HEK293 (cell line): ENCODE measurements around the gene GAL3ST2.
"Not testable (repeated sequence)": the region's sequence is repeated elsewhere in the genome, so short reads cannot be mapped to it uniquely, and the experiment has no call there.

ENCODE experiments used
- CTCF ChIA-PET: fragments of 350-600 bp; formaldehyde crosslinking; extraction: SDS; loops from one replicate; lab custom pipeline; 2021; ENCODE audit warnings: antibody characterized with exemption; lab: Yijun Ruan, JAX
- POLR2A ChIA-PET: fragments of 300-600 bp; formaldehyde crosslinking; extraction: SDS; loops from one replicate; lab custom pipeline; 2020; ENCODE audit warnings: antibody characterized with exemption, inconsistent platforms; lab: Yijun Ruan, JAX
- H3K27ac ChIP-seq: fragments of 200-500 bp; sonication (Bioruptor generic); 2 replicates; pipeline ENCODE4 v1.5.1; 2014; ENCODE audit warnings: low read depth, low read length, control low read depth, inconsistent platforms; ENCODE audit errors: extremely low read depth
- H3K36me3 ChIP-seq, 2 experiments: fragments of 200-500 bp in 1 of 2; sonication (Bioruptor generic) in 1 of 2; 1 replicate in 1 of 2; 2 replicates in 1 of 2; pipeline ENCODE4 v1.5.1; 2014 to 2017; ENCODE audit warnings: inconsistent platforms in 2 of 2, low read length in 2 of 2; ENCODE audit not compliant: control insufficient read depth in 2 of 2, insufficient read depth in 1 of 2
- H3K4me1 ChIP-seq: fragments of 200-500 bp; sonication (Bioruptor generic); 2 replicates; pipeline ENCODE4 v1.5.1; 2014; ENCODE audit warnings: mild to moderate bottlenecking, low read length, inconsistent platforms; ENCODE audit not compliant: control insufficient read depth, insufficient read depth
- H3K4me3 ChIP-seq: 2 replicates; pipeline ENCODE4 v1.5.1; 2011; ENCODE audit warnings: low read depth, mild to moderate bottlenecking, control low read depth, low read length, moderate library complexity
- H3K9me3 ChIP-seq: fragments of 200-500 bp; sonication (Bioruptor generic); 2 replicates; pipeline ENCODE4 v1.5.1; 2014; ENCODE audit warnings: low read depth, low read length, inconsistent platforms; ENCODE audit not compliant: control insufficient read depth, insufficient read depth
- GFI1B ChIP-seq: fragments of 450-650 bp; formaldehyde crosslinking; IDR thresholded peaks from 2 replicates; pipeline ENCODE4 v1.5.1; 2016; ENCODE audit warnings: missing biosample characterization, missing genetic modification characterization
- MEIS1 ChIP-seq: sonication (generic); formaldehyde crosslinking; IDR thresholded peaks from 2 replicates; pipeline ENCODE4 v1.8.1; 2022; ENCODE audit warnings: missing genetic modification reagents, mild to moderate bottlenecking, borderline replicate concordance
- TCF7L2 ChIP-seq: IDR thresholded peaks from 2 replicates; pipeline ENCODE4 v1.6.1; 2011; ENCODE audit warnings: low read depth, mild to moderate bottlenecking, inconsistent platforms, low read length, moderate library complexity, borderline replicate concordance
- YY1 ChIP-seq: fragments of 450-650 bp; formaldehyde crosslinking; IDR thresholded peaks from 2 replicates; pipeline ENCODE4 v1.5.1; 2018; ENCODE audit warnings: missing biosample characterization, missing genetic modification characterization
- ZBTB17 ChIP-seq: fragments of 450-650 bp; formaldehyde crosslinking; IDR thresholded peaks from 2 replicates; pipeline ENCODE4 v1.5.1; 2016; ENCODE audit warnings: missing biosample characterization, missing genetic modification characterization
- ZNF10 ChIP-seq: fragments of 450-650 bp; formaldehyde crosslinking; IDR thresholded peaks from 2 replicates; pipeline ENCODE4 v1.5.1; 2017; ENCODE audit warnings: missing biosample characterization, missing genetic modification characterization
- ZNF169 ChIP-seq: fragments of 450-650 bp; formaldehyde crosslinking; IDR thresholded peaks from 2 replicates; pipeline ENCODE4 v1.5.1; 2016; ENCODE audit warnings: missing biosample characterization, missing genetic modification characterization
- ZNF221 ChIP-seq: fragments of 450-650 bp; formaldehyde crosslinking; IDR thresholded peaks from 2 replicates; pipeline ENCODE4 v1.5.1; 2017; ENCODE audit warnings: missing biosample characterization, missing genetic modification characterization, borderline replicate concordance
- ZNF223 ChIP-seq: fragments of 450-650 bp; formaldehyde crosslinking; IDR thresholded peaks from 2 replicates; pipeline ENCODE4 v1.5.1; 2016; ENCODE audit warnings: missing biosample characterization, missing genetic modification characterization
- ZNF292 ChIP-seq: fragments of 450-650 bp; formaldehyde crosslinking; IDR thresholded peaks from 2 replicates; pipeline ENCODE4 v1.5.1; 2016; ENCODE audit warnings: low read depth, missing biosample characterization, missing genetic modification characterization, borderline replicate concordance
- ZNF37A ChIP-seq: fragments of 450-650 bp; IDR thresholded peaks from 2 replicates; pipeline ENCODE4 v1.5.1; 2018; ENCODE audit warnings: missing biosample characterization, missing genetic modification characterization
- ZNF449 ChIP-seq: fragments of 450-650 bp; formaldehyde crosslinking; IDR thresholded peaks from 2 replicates; pipeline ENCODE4 v1.5.1; 2017; ENCODE audit warnings: missing biosample characterization, mild to moderate bottlenecking, missing genetic modification characterization, moderate library complexity
- ZNF488 ChIP-seq: fragments of 450-650 bp; formaldehyde crosslinking; IDR thresholded peaks from 2 replicates; pipeline ENCODE4 v1.5.1; 2016; ENCODE audit warnings: missing biosample characterization, missing genetic modification characterization
- ZNF514 ChIP-seq: fragments of 450-650 bp; formaldehyde crosslinking; IDR thresholded peaks from 2 replicates; pipeline ENCODE4 v1.5.1; 2016; ENCODE audit warnings: missing biosample characterization, missing genetic modification characterization
- ZNF548 ChIP-seq: fragments of 450-650 bp; formaldehyde crosslinking; IDR thresholded peaks from 2 replicates; pipeline ENCODE4 v1.5.1; 2016; ENCODE audit warnings: missing biosample characterization, missing genetic modification characterization
- ZNF610 ChIP-seq: fragments of 450-650 bp; formaldehyde crosslinking; IDR thresholded peaks from 2 replicates; pipeline ENCODE4 v1.5.1; 2016; ENCODE audit warnings: missing biosample characterization, missing genetic modification characterization, borderline replicate concordance
- ZNF654 ChIP-seq: fragments of 450-650 bp; formaldehyde crosslinking; IDR thresholded peaks from 2 replicates; pipeline ENCODE4 v1.5.1; 2016; ENCODE audit warnings: low read depth, missing biosample characterization, missing genetic modification characterization
- ZNF670 ChIP-seq: fragments of 450-650 bp; formaldehyde crosslinking; IDR thresholded peaks from 2 replicates; pipeline ENCODE4 v1.5.1; 2016; ENCODE audit warnings: missing biosample characterization, missing genetic modification characterization, low read depth
- ZNF76 ChIP-seq: fragments of 450-650 bp; formaldehyde crosslinking; IDR thresholded peaks from 2 replicates; pipeline ENCODE4; 2016; ENCODE audit warnings: low read depth, missing biosample characterization, missing genetic modification characterization, borderline replicate concordance
- TF ChIP-seq, protein P1 (sequence below): fragments of 450-650 bp; formaldehyde crosslinking; IDR thresholded peaks from 2 replicates; pipeline ENCODE4 v1.5.1; 2016; ENCODE audit warnings: missing biosample characterization, missing genetic modification characterization

Gene GAL3ST2

GRCh38 chr2:241816431-241817121, 40.0 kb downstream of the GAL3ST2 start:
- H3K27ac ChIP-seq, result no peak overlapping the region
- no peaks in the 10 kb centered on the region for H3K9me3 ChIP-seq
- no peak overlapping the region for H3K4me3 ChIP-seq
- no peaks in the 10 kb centered on the region for H3K4me1 ChIP-seq
- POLR2A ChIA-PET, result no interaction called here
- TF ChIP-seq ZNF654 (tag by site-specific recombination), result no peak
- no peak for TF ChIP-seq ZNF548 (tag by site-specific recombination)
- no peak for TF ChIP-seq ZNF292 (tag by site-specific recombination)
- TF ChIP-seq GFI1B (tag by site-specific recombination), result no peak
- CTCF ChIA-PET, result no interaction called here
- no peaks in the 10 kb centered on the region for H3K36me3 ChIP-seq

DNA sequence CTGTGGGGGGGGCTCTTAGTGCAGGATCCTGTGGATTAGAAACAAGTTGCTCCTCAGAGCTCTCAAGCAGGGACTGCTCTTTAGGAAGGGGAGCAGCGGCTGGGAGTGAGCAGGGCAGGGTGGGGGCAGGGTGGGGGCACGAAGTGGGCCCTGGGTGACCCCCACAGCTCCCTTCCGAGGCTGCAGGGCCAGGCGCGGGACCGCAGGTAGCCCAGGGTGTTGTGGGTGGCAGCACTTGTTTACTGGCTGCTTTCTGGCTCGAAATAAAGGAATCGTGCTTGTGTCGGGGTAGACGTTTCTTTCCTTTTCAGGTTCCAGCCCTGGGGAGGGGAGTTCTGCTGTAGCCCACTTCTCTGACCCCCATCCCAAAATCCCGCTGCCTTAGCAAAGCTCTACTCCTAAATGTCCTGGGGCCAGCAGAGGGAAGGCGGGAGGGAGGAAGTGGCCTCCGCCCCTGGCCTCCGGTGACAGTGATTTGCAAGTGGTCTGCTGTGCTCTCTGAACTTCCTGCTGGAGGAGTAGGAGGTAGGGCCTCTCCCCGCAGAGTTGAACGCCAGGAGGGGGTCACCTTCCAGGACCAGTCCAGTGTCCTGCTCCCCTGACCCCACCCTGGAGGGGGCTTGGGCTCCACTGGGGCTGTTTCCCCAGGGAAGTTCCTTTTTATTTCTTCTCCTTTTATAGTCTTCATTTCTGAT, 40.7 kb downstream of the GAL3ST2 start:
- POLR2A ChIA-PET, result interaction anchor here (0.7 kb wide), 1 partner anchor 476 kb away, joined by 3 read pairs; no protein-coding TSS in a partner anchor
- no peak overlapping the region for H3K27ac ChIP-seq
- no peaks in the 10 kb centered on the region for H3K4me1 ChIP-seq
- no peaks in the 10 kb centered on the region for H3K9me3 ChIP-seq
- no peaks in the 10 kb centered on the region for H3K36me3 ChIP-seq
- TF ChIP-seq ZNF10 (tag by site-specific recombination) (no peak), ZNF514 (tag by site-specific recombination) (no peak), ZNF488 (tag by site-specific recombination) (no peak), YY1 (no peak), ZNF169 (tag by site-specific recombination) (no peak), ZNF37A (no peak), ZNF449 (tag by site-specific recombination) (no peak), ZNF610 (no peak), ZBTB17 (no peak), ZNF221 (tag by site-specific recombination) (no peak), ZNF76 (tag by site-specific recombination) (no peak), ZNF223 (tag by site-specific recombination) (no peak), ZNF670 (tag by site-specific recombination) (no peak), TCF7L2 (no peak), MEIS1 (no peak)
- TF ChIP-seq, protein P1, sequence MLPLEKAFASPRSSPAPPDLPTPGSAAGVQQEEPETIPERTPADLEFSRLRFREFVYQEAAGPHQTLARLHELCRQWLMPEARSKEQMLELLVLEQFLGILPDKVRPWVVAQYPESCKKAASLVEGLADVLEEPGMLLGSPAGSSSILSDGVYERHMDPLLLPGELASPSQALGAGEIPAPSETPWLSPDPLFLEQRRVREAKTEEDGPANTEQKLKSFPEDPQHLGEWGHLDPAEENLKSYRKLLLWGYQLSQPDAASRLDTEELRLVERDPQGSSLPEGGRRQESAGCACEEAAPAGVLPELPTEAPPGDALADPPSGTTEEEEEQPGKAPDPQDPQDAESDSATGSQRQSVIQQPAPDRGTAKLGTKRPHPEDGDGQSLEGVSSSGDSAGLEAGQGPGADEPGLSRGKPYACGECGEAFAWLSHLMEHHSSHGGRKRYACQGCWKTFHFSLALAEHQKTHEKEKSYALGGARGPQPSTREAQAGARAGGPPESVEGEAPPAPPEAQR, result no peak
- H3K4me3 ChIP-seq, result no peak overlapping the region
- CTCF ChIA-PET, result no interaction called here

DNA sequence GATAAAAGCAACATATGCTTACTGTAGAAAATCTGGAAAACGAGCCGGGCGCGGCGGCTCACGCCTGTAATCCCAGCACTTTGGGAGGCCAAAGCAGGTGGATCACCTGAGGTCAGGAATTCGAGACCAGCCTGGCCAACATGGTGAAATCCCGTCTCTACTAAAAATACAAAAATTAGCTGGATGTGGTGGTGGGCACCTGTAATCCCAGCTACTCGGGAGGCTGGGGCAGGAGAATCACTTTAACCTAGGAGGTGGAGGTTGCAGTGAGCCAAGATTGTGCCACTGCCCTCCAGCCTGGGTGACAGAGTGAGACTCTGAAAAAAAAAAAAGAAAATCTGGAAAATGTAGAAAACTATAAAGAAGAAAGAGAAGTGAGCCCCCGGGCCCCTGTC, 41.2 kb downstream of the GAL3ST2 start:
- H3K27ac ChIP-seq, H3K4me1 ChIP-seq, H3K36me3 ChIP-seq, H3K9me3 ChIP-seq, CTCF ChIA-PET, H3K4me3 ChIP-seq: not testable (repeated sequence)
- POLR2A ChIA-PET, result interaction anchor here (0.7 kb wide), 1 partner anchor 477 kb away, joined by 3 read pairs; no protein-coding TSS in a partner anchor
